Mucosa of descending colon (tissue), 3 donors: ENCODE data around the gene PPFIA1. TPM values are rescaled to one million over a fixed set of nuclear protein-coding genes. Genes with fewer than 3 reads are reported as not detected.

Experiments
- ATAC-seq: fragments of 200-7000 bp; cut with Tn5 transposase; one replicate; pipeline ENCODE4 v1.9.1; 2020; ENCODE audit warnings: mild to moderate bottlenecking, moderate library complexity
- DNase-seq, 3 donors: peaks; one replicate each; pipeline ENCODE4 v3.0.0-alpha.2; 2020
- H3K36me3 ChIP-seq: fragments of 200-600 bp; one replicate; pipeline ENCODE4 v1.8.0; 2021; ENCODE audit warnings: low read depth, mild to moderate bottlenecking
- H3K4me1 ChIP-seq: fragments of 200-600 bp; one replicate; pipeline ENCODE4 v1.8.0; 2021; ENCODE audit warnings: low read depth, mild to moderate bottlenecking
- H3K4me3 ChIP-seq: fragments of 200-600 bp; one replicate; pipeline ENCODE4 v1.8.0; 2021; ENCODE audit warnings: mild to moderate bottlenecking
- H3K9me3 ChIP-seq: fragments of 200-600 bp; one replicate; pipeline ENCODE4 v1.8.0; 2021; ENCODE audit warnings: mild to moderate bottlenecking
- CTCF ChIP-seq: fragments of 200-600 bp; IDR thresholded peaks from one replicate; pipeline ENCODE4 v1.8.0; 2022; ENCODE audit warnings: antibody characterized with exemption, mild to moderate bottlenecking
- intact Hi-C, 2 donors: fragments of 100-400 bp; cut with DNase I in 1 of 2; cut with micrococcal nuclease in 1 of 2; formaldehyde crosslinking; loops; one replicate each; pipeline versions ENCODE4 v1.11.0 to v1.11.1; 2022; cut with DNase I, micrococcal nuclease
- total RNA-seq, 3 donors: library from RNA; stranded (reverse); fragmentation: NEBNext Ultra II Directional in 2 of 3; extraction: Animal tissue kit (Norgen Biotek cat#: 25700) in 2 of 3; gene quantifications; one replicate each; pipeline versions ENCODE4 v1.2.1 to v1.2.4, GENCODE V29; 2021 to 2023
- donor health status: DM: no; HTN: no; CAD: no; lungs with moderate emphysema.
- donor health status: DM: no; HTN: no; CAD: no.
- donor health status: DM: no; HTN: yes; CAD: no.

PPFIA1 gene
- total RNA-seq, 3 donors from 2014 or later = 58.5 to 65.7 (median 65.0) TPM

GRCh38 chr11:70332567-70332966 lies 62.1 kb downstream of the PPFIA1 start:
- TF ChIP-seq CTCF = no peak
- ATAC-seq = no peak
- Histone ChIP-seq H3K9me3 (no peaks in the 10 kb centered on the region), H3K36me3 (peaks cover 17% of the 10 kb centered on the region), H3K4me3 (no peak overlapping the region), H3K4me1 (no peaks in the 10 kb centered on the region)
- intact Hi-C loops = no loop called here
- no peak for DNase-seq

- H3K4me1 ChIP-seq = no peaks in the 10 kb centered on the region
- no peak overlapping the region for H3K4me3 ChIP-seq
- TF ChIP-seq CTCF = no peak
- no peaks in the 10 kb centered on the region for H3K9me3 ChIP-seq
- intact Hi-C loops = no loop called here
- peaks cover 17% of the 10 kb centered on the region for H3K36me3 ChIP-seq
- ATAC-seq (no peak), DNase-seq (no peak)
Measured at GRCh38 chr11:70333261-70333660, 62.8 kb downstream of the PPFIA1 start.

- H3K36me3 ChIP-seq = peaks cover 17% of the 10 kb centered on the region
- no peaks in the 10 kb centered on the region for H3K4me1 ChIP-seq
- no peaks in the 10 kb centered on the region for H3K9me3 ChIP-seq
- intact Hi-C loops = no loop called here
- TF ChIP-seq CTCF = no peak
- ATAC-seq (no peak), DNase-seq (no peak)
- H3K4me3 ChIP-seq = no peak overlapping the region
Measured at GRCh38 chr11:70334351-70334995, 64.0 kb downstream of the PPFIA1 start.

GRCh38 chr11:70335511-70335910 lies 65.0 kb downstream of the PPFIA1 start:
- no peak for ATAC-seq
- Histone ChIP-seq H3K4me1 (no peaks in the 10 kb centered on the region), H3K36me3 (peaks cover 17% of the 10 kb centered on the region), H3K9me3 (no peaks in the 10 kb centered on the region), H3K4me3 (no peak overlapping the region)
- intact Hi-C loops = no loop called here
- TF ChIP-seq CTCF = no peak
- DNase-seq = no peak

- intact Hi-C loops = no loop called here
- TF ChIP-seq CTCF = no peak
- peaks cover 12% of the 10 kb centered on the region for H3K36me3 ChIP-seq
- DNase-seq (no peak), ATAC-seq (no peak)
- H3K4me3 ChIP-seq = no peak overlapping the region
- H3K4me1 ChIP-seq = no peaks in the 10 kb centered on the region
- H3K9me3 ChIP-seq = no peaks in the 10 kb centered on the region
Measured at GRCh38 chr11:70338594-70338993, 68.1 kb downstream of the PPFIA1 start.

GRCh38 chr11:70339066-70339465 lies 68.6 kb downstream of the PPFIA1 start:
- no peak for ATAC-seq
- DNase-seq = no peak
- Histone ChIP-seq H3K36me3 (peaks cover 12% of the 10 kb centered on the region), H3K4me1 (no peaks in the 10 kb centered on the region), H3K4me3 (no peak overlapping the region), H3K9me3 (no peaks in the 10 kb centered on the region)
- intact Hi-C loops = no loop called here
- TF ChIP-seq CTCF = no peak
